ENCODE results near the gene SIRT1.
"Not testable (repeated sequence)": the region's sequence is repeated elsewhere in the genome, so short reads cannot be mapped to it uniquely, and the experiment has no call there.

SIRT1 gene

GRCh38 chr10:67955614-67956013 lies 71.2 kb downstream of the SIRT1 start:
- no peak for DNase-seq (ENCODE audit: low read depth in 1 of 2, low spot score in 1 of 2)

GRCh38 chr10:67959839-67960476 lies 75.5 kb downstream of the SIRT1 start:
- DNase-seq (ENCODE audit: low read depth in 1 of 2, low spot score in 1 of 2) = no peak

- DNase-seq (ENCODE audit: low read depth in 1 of 2, low spot score in 1 of 2) = no peak
Measured at GRCh38 chr10:67965456-67965855, 81.0 kb downstream of the SIRT1 start.

GRCh38 chr10:67966035-67966434 lies 81.6 kb downstream of the SIRT1 start:
- not testable (repeated sequence) for DNase-seq (ENCODE audit: low read depth in 1 of 2, low spot score in 1 of 2)

Measured in activated CD4-positive, alpha-beta T cell treated with anti-CD3 and anti-CD28 coated beads, Interleukin-2, amount 50 U/mL, for 24 hours (primary cell).